Stimulated activated CD4-positive, alpha-beta T cell treated with anti-CD3 and anti-CD28 coated beads, TNF-alpha, amount 100 ng/mL, for 4 hours (primary cell): Measurements from ENCODE around the gene LTN1.
A peak's percentile ranks its signal among the peaks of the same experiment; 100 is the strongest.
"Not testable (repeated sequence)": the region's sequence is repeated elsewhere in the genome, so short reads cannot be mapped to it uniquely, and the experiment has no call there.

Experiments
- DNase-seq, 3 experiments: peaks; one replicate each; pipeline ENCODE4 v3.0.0-alpha.2; 2020; ENCODE audit warnings: low read depth in 3 of 3

LTN1 gene

DNA sequence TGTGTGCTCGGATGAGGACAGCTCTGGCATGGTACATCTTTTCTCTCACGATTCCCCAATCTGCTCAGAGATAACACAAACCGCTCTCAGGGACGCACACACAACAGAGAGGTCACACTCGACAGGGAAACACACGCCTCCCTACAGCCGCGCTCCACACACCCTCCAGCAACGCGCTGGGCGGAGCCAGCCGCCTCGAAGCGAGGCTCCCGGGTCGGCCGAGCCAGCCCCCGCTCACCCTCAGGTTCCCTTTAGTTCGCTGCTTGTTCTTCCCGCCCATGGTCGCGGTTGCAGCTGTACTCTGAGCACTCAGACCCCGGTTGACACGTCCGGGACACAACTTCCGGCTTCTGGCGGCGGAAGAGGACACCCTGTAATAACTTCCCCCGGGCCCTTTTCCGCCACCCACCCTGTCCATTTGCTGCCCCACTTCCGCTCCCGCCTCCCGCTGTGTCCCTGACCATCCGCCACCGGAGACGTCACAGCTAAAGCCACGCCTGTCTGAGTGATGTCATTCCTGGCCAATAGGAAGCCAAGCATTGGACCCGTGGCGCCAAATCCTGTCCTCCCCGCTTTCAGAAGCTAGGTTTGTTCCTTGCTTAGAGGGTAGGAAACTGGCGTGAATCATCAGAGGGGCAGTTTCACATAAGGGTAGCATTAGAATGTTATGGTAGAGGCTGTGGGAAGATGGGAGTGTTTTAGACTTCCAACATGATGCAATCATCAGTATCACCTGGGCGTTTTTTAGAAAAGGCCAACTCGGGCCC lies at the start of gene LTN1:
LTN1 (minus strand) TSS at position 352 of the 767 bp plus-strand sequence; CDS start at position 280, 72 bp downstream.
- DNase-seq = peak; percentile 91 to 99 (median 98)

DNA sequence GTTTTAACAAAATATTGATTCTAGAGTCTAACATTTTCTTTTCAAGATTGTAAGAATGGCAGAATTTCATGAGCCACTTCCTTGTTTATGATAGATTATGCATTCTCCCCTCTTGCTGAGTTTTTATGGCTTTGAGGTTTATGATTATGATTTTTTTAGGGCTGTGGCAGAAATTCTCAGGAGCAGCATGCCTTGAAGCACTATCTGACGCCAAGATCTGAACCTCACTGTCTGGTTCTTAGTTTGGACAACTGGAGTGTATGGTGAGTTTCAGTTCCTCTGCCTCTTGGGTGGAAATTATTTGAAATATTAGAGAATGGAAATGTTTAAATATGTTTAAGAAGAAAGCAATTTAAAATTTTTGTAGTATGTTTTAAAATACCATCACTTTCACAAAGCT lies 42.0 kb upstream of the LTN1 start:
- DNase-seq = no peak

- no peak for DNase-seq
Observed at GRCh38 chr21:29033871-29034270, 41.2 kb upstream of the LTN1 start.

DNA sequence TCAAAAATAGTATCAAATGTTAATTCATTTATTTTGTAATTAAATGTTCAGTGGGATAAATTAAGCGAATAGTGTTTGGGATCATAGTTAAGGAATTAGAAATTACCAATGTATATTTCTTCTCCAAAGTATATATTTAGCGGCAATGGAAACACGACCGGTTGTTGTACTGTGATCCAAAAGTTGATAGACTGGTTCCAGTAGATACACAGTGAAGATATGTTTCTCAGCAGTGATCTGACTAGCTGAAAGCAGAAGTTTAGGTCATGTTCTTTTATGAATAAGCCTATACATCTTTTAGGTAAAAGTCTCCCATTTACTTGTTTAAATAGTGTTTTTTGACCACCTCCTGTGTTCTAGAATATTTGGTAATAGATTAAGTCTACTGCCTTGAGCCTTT lies 40.6 kb upstream of the LTN1 start:
- DNase-seq = no peak

GRCh38 chr21:29030909-29031308 lies 38.2 kb upstream of the LTN1 start:
- no peak for DNase-seq

DNA sequence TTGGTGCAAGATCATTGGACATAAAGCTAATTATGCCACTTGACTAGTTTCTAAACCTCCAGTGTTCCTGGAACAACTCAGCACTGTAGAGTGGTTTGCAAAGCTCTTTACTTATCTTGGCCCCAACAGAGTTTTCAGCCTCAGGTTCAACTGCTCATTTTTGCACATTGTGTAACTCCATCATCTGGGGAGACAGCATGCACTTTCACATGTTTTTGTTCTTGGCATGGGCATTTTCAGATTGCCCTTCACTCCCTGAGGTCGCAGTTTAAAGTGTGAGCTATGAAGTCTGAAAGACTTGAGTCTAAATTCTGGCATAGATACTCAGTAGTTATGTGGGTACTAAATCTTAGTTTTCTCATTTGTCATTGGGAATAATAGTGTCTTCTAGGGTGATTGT lies 36.8 kb upstream of the LTN1 start:
- no peak for DNase-seq

GRCh38 chr21:29025328-29025713 lies 32.6 kb upstream of the LTN1 start:
- DNase-seq = no peak

- peak; percentile 85 to 89 (median 86) for DNase-seq
Observed at GRCh38 chr21:29024474-29025327, 32.0 kb upstream of the LTN1 start, which contains the start of gene USP16. Gene USP16, plus strand, starts transcription at chr21:29024668. Its CDS starts 3,246 bp downstream, at chr21:29027914.

DNA sequence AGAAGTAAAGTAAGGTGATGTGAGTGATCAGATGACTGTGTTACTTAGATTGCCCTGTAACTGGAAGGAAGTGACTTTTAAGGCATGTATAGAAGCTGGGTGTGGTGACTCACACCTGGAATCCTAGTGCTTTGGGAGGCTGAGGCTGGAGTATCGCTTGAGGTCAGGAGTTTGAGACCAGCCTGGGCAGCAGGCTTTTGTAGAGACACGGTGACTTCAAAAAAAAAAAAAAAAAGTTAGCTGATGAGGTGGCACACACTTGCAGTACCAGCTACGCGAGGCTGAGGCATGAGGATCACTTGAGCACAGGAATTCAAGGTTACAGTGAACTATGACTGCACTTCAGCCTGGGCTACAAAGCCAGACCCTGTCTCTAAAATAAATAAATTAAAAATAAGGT lies 29.5 kb upstream of the LTN1 start:
- no peak for DNase-seq

GRCh38 chr21:29018540-29018939 lies 25.9 kb upstream of the LTN1 start:
- DNase-seq = no peak

DNA sequence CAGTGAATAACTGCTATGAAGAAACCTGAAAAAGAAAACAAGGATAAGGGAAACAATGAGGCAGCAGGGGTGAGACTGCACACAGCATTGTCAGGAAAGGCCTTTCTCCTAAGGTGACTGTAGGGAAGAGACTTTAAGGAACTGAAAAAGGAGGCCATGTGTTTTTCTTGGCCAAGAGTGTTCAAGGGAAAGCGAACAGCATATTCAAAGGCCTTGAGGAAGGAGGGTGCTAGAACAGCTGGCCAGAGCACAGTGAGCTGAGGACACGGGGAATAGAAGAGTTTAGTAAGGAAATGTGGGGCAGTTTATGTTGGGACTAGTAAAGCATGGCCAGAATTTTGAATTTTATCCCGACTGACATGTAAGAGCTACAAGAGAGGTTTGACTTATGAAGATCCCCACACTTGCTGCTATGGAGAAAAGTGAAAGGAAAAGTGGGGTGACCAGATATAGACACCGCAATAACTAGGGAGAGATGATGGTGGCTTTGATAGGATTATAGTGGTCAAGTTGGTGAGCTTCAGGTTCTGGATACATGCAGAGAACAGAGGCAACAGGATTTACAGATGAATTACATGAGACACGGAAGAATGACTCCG lies 25.1 kb upstream of the LTN1 start:
- DNase-seq = no peak

DNA sequence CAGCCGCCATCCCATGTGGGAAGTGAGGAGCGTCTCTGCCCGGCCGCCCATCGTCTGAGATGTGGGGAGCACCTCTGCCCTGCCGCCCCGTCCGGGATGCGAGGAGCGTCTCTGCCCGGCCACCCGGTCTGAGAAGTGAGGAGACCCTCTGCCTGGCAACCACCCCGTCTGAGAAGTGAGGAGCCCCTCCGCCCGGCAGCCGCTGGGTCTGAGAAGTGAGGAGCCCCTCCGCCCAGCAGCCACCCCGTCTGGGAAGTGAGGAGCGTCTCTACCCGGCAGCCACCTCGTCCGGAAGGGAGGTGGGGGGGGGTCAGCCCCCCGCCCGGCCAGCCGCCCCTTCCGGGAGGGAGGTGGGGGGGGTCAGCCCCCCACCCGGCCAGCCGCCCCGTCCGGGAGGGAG lies 18.6 kb upstream of the LTN1 start:
- DNase-seq = not testable (repeated sequence)

DNA sequence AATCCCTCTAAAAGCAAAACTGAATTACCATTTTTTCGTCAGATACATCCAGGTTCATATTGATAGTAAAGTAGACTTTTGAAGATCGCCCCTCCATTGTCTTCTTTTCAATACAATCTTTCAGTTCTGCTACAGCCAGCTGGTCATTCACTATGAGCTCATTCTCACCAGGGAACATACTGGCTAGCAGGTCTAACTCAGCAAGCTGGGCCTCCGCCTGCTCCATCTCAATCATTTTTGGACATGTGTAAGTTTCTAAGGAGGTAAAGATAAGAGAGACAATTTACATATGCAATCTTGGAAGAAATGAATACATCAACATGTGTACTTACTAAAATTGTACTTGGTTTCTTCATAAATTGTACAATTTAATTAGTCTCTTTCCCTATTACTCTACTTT lies 15.7 kb upstream of the LTN1 start:
- DNase-seq = no peak

- no peak for DNase-seq
Observed at GRCh38 chr21:29007810-29008209, 15.1 kb upstream of the LTN1 start.

- DNase-seq = no peak
Observed at GRCh38 chr21:29007135-29007534, 14.5 kb upstream of the LTN1 start.

DNA sequence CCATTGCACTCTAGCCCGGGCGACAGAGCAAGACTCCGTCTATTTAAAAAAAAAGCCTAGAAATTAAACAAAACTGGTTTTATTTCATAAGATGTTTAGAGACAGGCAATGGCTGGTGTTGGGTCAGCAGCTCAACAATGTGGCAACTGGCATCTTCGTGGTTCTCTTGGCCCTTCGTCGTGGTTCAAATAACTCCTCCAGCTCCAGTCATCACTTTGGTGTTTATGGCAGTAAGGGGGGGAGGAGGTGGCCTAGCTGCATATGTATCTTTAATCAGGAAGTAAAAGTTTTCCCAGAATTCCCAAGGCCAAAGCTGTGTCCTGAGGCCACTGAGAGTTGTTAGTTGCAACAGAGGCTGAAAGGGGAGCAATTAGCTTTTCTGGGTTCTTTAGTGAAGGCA lies 13.0 kb upstream of the LTN1 start:
- DNase-seq = no peak

- DNase-seq = peak; percentile 82 to 91 (median 91)
Observed at GRCh38 chr21:29002442-29003144, 9.9 kb upstream of the LTN1 start.

GRCh38 chr21:28993293-28993629 lies 584 bp upstream of the LTN1 start:
- no peak for DNase-seq

GRCh38 chr21:28991861-28992525 lies 684 bp downstream of the LTN1 start:
- DNase-seq = no peak

DNA sequence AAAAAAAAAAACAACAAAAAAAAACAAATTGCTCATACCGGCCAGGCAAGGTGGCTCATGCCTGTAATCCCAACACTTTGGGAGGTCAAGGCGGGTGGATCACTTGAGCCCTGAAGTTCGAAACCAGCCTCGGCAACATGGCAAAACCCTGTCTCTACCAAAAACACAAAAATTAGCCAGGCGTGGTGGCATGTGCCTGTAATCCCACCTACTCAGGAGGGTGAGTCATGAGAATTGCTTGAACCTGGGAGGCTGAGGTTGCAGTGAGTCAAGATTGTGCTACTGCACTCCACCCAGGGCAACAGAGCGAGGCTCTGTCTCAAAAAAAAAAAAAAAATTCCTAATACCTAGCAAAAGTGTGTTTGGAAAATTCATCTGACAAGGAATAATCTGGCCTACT lies 4.5 kb downstream of the LTN1 start:
- DNase-seq = peak in 1 of 3 experiments; percentile 10

- no peak for DNase-seq
Observed at GRCh38 chr21:28986677-28987076, 6.0 kb downstream of the LTN1 start.
